Motor neuron (in vitro differentiated cells): ENCODE results near the gene LXN. TPM values are rescaled to one million over a fixed set of nuclear protein-coding genes. Genes with fewer than 3 reads are reported as not detected.

ENCODE experiments used
- ATAC-seq, 8 experiments: fragments of 200-7000 bp; cut with Tn5 transposase; replicated peaks in 6 of 8; 2 replicates each; pipeline ENCODE4 v1.8.0; 2021; ENCODE audit warnings: mild to moderate bottlenecking in 8 of 8, moderate library complexity in 8 of 8
- H3K27ac ChIP-seq, 2 donors: fragments of 250-450 bp; sonication (Bioruptor Pico); 2 replicates each; pipeline ENCODE4 v1.9.0; 2021; ENCODE audit warnings: antibody characterized with exemption in 2 of 2, mild to moderate bottlenecking in 2 of 2, moderate library complexity in 1 of 2
- H3K4me1 ChIP-seq, 2 donors: fragments of 250-450 bp; sonication (Bioruptor Pico); replicated peaks in 1 of 2; 2 replicates each; pipeline ENCODE4 v1.6.1; 2021; ENCODE audit warnings: antibody characterized with exemption in 2 of 2, mild to moderate bottlenecking in 2 of 2, moderate library complexity in 1 of 2
- H3K4me3 ChIP-seq, 5 donors: fragments of 250-450 bp; sonication (Bioruptor Pico); 2 replicates each; pipeline ENCODE4 v1.9.0; 2021; ENCODE audit warnings: antibody characterized with exemption in 5 of 5, mild to moderate bottlenecking in 5 of 5, moderate library complexity in 4 of 5
- WGBS, 10 experiments: fragments of 450-650 bp; shearing (Covaris generic); methylation state at CpG; one replicate each; pipeline ENCODE4 v1.0.0; 2022; 5-methylcytosine and 5-hydroxymethylcytosine counted together
- in situ Hi-C, 9 experiments: fragments of 400-800 bp; cut with MboI; loops; one replicate each; pipeline ENCODE4 v1.15.0; 2021; ENCODE audit warnings: low sequenced_read_pairs in 9 of 9, low pct_unique_long_range_greater_than_20kb in 2 of 9; ENCODE audit not compliant: unreplicated experiment in 9 of 9
- total RNA-seq, 8 experiments: library from RNA; unstranded; fragments of 300-600 nt; gene quantifications; 2 replicates each; pipeline versions ENCODE4 v1.2.3 to v1.2.4, GENCODE V29; 2022

Gene LXN, protein sequence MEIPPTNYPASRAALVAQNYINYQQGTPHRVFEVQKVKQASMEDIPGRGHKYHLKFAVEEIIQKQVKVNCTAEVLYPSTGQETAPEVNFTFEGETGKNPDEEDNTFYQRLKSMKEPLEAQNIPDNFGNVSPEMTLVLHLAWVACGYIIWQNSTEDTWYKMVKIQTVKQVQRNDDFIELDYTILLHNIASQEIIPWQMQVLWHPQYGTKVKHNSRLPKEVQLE
- total RNA-seq: 100 to 1,000 TPM in 1 of 8 experiments, 10 to 100 TPM in 1, 1 to 10 TPM in 2, under 1 TPM in 4; 0.33 to 109 (median 0.91) TPM

DNA sequence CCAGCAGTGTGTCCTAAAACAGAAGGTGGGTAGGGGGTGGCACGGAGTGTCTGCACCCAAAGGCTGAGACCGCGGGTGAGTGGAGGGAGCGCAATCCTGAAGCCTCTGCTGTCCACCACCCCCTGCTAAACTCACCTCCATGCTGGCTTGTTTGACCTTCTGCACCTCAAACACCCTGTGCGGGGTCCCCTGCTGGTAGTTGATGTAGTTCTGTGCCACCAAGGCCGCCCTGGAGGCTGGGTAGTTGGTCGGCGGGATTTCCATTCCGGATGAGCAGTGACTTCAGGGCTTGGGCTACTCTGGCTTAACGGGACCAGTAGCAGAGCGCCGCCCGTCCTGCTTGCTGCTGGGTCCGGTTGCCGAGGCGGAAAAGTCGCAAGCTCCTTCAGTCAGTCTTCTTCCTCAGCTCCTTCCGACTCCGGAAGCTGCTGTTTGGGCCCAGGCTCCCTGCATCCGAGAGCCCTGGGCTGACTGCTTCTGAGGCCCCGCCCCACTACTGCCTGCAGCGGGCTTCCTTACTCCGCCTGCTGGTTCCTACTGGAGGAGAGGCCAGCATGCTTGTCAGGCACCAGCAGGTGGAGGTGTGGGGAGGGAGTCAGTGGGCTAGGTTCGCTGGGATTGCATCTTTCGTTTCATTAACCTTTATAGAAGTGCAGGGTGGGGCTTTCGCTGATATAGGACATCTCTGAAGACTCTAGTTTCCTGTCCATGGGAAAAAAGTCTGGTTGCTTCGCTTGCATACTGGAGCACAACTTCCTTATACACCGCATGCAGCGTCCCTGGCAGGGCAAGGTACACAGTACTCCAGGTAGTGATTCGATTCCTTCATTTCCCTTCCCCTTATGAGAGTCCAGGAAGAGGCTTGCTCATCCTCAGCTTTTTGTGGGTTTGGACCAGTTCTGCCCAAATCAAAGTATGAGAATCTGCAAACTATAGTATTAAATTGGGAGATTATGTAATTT is at the start of gene LXN:
Gene LXN (minus strand): TSS at position 434 of the 962 bp plus-strand sequence. CDS start 170 bp downstream, at position 264.
- peak; percentile 34 to 99 (median 75) for ATAC-seq
- Histone ChIP-seq H3K4me1 (no peaks in the 10 kb centered on the region), H3K27ac (no peak within 1 kb of the TSS), H3K4me3 (peak within 1 kb of the TSS in 1 of 5 donors; percentile 25)
- 25 to 100% (median 72%) methylated on average over 1 to 10 of the region's 30 CpGs for WGBS, 10 experiments
- in situ Hi-C loops: loop anchor here in 3 of 9 experiments (25.0 kb wide), 2 partner anchors 115 to 590 kb away; no protein-coding TSS in a partner anchor

DNA sequence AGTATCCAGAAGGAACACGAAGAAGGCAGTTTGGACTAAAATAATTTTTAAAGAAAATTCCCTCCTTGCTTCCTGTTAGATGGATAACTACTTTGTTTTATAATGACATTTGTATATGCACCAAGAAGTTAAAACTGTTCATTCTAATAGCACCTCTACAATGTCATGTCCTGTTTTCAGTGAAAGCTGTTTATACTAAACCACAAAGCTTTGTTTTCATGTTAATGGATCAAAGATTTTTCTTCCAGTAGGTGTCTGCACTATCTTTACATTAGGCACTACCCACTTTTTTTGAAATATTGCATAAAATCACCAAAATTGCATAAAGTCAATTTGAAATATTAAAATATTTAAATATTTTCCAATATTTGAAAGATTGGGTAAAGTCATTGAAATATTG is 49.7 kb upstream of the LXN start:
- no peak for ATAC-seq
- WGBS, 10 experiments: 73 to 100% (median 100%) methylated on average over 1 of the region's 1 CpG; no CpG with 5 or more reads in 2 of the 10 experiments
- H3K4me1 ChIP-seq: no peaks in the 10 kb centered on the region
- in situ Hi-C loops: loop anchor here in 1 of 9 experiments (10.0 kb wide), 1 partner anchor 63 kb away; no protein-coding TSS in a partner anchor
- H3K4me3 ChIP-seq: no peak overlapping the region
- no peak overlapping the region for H3K27ac ChIP-seq

DNA sequence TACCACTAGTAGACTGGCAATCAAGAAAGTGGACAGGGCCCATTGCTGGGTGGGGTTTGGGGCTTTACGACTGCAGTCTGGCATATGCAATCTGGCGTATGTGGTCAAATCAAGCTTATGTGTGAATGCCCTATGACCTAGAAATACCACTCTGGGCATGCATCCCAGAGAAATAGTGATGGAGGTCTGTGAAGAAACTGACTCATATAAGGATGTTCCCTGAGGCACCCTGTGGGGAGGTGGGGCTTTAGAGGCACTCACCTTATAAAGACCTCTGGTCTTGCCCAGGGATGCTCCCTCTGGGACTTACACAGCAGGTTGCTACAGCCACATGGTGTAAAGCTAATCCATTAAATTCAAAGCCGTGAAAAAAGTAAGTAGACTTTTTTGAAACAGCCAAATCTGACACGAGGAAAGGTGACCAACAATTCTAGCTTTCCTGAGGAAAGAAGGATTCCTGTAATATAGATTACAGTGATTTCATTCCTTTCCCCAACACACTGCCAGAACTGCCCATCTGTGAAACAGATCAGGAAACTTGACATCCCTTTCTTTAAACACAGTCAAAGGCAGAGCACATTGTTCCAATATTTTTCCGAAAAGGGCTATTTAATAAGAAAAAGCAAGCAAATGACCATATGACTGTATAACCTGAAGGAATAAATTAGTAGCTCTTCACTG is 46.2 kb upstream of the LXN start:
- no peaks in the 10 kb centered on the region for H3K4me1 ChIP-seq
- 0 to 100% (median 81%) methylated on average over 1 to 5 of the region's 5 CpGs; no CpG with 5 or more reads in 1 of the 10 experiments for WGBS, 10 experiments
- ATAC-seq: peak in 3 of 8 experiments; percentile 25 to 39 (median 38)
- no peak overlapping the region for H3K27ac ChIP-seq
- in situ Hi-C loops: no loop called here
- H3K4me3 ChIP-seq: no peak overlapping the region

DNA sequence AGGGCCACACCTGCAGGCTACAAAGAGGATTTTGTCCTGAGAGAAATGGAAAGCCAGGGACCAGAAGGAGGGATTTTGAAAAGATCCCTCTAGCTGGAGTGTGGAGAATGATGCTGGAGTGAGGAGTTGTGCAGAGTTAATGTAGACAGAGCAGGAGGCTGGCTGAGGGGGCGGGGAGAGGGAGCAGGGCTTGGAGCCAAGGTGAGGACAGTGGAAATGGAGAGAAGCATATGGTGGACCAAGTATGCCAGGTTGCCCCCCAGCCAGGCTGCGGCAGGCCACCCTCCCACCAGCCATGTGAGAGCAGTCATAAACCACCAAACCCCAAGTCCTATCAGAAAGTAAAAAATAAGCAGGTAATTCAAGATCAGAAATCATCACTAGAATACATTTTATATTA is 45.1 kb upstream of the LXN start:
- WGBS, 10 experiments: 88% methylated on average over 1 of the region's 2 CpGs; no CpG with 5 or more reads in 9 of the 10 experiments

DNA sequence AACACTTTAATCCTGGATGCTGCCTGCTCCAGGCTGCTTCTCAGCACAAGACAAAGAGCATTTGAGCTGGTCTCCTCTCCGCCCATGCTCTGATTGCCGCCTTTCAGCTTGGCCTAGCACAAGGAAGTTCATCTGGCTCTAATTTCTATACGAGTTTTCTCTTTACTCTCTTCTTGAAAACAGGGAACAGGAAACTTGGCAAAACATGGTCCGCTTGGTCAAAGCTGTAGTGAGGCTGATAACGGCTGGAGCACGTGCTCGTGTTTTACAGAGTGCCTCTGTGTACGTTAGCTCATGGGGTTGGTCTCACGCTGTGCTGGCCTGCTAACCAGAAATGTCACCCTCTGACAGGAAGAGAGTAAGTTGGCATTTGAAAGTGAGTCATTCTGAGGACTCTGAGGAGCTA is 40.6 kb upstream of the LXN start:
- in situ Hi-C loops: no loop called here
- peak in 1 of 8 experiments; percentile 34 for ATAC-seq
- no peak overlapping the region for H3K4me3 ChIP-seq
- WGBS, 10 experiments: 17 to 100% (median 89%) methylated on average over 1 to 7 of the region's 9 CpGs; no CpG with 5 or more reads in 3 of the 10 experiments
- no peaks in the 10 kb centered on the region for H3K4me1 ChIP-seq
- H3K27ac ChIP-seq: no peak overlapping the region

More for the DNA sequence above, 45.1 kb upstream of the LXN start:
- Histone ChIP-seq H3K27ac (no peak overlapping the region), H3K4me3 (no peak overlapping the region), H3K4me1 (no peaks in the 10 kb centered on the region)
- in situ Hi-C loops: no loop called here
- no peak for ATAC-seq

DNA sequence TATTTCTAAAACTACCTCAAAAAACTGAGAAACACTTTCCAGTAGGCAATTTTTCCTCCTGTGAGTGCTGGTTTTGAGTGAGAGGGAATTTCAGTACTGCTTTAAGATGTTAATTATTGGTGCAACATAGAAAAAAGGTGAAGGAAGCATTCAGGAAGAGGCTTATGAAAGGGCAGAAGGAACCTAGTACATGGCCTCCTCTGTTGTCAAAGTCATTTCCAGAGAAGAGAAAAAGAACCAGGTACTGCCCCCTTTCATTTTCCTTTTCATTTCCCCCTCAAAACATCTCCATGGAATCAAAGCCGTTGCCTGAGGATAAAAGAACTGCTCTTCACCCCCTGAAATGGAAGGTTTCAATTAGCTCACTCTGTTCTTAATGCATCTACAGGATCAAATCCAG is 40.0 kb upstream of the LXN start:
- in situ Hi-C loops: no loop called here

DNA sequence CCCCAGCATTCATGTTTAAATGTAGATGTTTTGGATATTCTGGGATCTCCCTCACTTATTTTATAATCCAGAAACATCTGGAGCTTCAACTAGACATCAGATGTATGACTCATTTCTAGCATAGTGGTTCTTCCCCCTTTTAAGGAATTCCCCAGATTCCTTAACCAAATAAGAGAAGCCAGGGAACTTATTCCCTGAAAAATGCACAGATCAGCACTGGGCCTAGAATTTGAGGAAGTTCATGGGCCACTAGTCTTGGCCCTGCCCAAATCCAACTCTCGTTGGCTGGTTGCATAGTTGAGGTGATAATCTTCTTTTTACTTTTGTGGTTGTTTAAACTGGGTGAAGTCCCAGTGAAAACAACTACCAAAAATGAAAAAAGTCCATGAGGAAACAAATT is 39.4 kb upstream of the LXN start:
- Histone ChIP-seq H3K4me1 (no peaks in the 10 kb centered on the region), H3K27ac (no peak overlapping the region), H3K4me3 (no peak overlapping the region)
- 0 to 100% (median 73%) methylated on average over 1 of the region's 1 CpG; no CpG with 5 or more reads in 4 of the 10 experiments for WGBS, 10 experiments
- in situ Hi-C loops: no loop called here
- ATAC-seq: peak in 3 of 8 experiments; percentile 11 to 73 (median 48)

More for the DNA sequence above, 40.0 kb upstream of the LXN start:
- 40 to 86% (median 63%) methylated on average over 1 of the region's 1 CpG; no CpG with 5 or more reads in 2 of the 10 experiments for WGBS, 10 experiments
- ATAC-seq: no peak
- H3K4me3 ChIP-seq: no peak overlapping the region
- H3K4me1 ChIP-seq: no peaks in the 10 kb centered on the region
- no peak overlapping the region for H3K27ac ChIP-seq

DNA sequence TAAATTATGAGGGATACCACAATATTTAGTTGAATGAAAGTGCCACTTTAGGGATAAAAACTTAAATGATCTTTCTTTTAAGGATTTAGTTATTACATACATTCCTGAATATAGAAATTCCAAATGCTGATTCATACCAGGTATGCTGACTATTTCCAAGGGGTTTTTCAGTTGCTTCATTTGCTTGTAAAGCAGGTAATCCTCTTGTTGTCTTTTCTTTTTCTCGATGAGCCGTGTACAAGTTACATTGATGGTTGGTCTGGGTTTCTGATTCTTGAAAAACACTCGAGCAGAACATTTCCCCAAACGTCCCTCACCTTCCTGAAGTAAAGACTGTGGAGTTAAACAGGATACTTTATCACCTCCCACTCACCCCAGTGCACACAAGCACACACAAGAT is 38.2 kb upstream of the LXN start:
- H3K27ac ChIP-seq: no peak overlapping the region
- H3K4me1 ChIP-seq: no peaks in the 10 kb centered on the region
- no peak for ATAC-seq
- in situ Hi-C loops: no loop called here
- no peak overlapping the region for H3K4me3 ChIP-seq
- 75 to 100% (median 93%) methylated on average over 1 to 4 of the region's 4 CpGs; no CpG with 5 or more reads in 4 of the 10 experiments for WGBS, 10 experiments

DNA sequence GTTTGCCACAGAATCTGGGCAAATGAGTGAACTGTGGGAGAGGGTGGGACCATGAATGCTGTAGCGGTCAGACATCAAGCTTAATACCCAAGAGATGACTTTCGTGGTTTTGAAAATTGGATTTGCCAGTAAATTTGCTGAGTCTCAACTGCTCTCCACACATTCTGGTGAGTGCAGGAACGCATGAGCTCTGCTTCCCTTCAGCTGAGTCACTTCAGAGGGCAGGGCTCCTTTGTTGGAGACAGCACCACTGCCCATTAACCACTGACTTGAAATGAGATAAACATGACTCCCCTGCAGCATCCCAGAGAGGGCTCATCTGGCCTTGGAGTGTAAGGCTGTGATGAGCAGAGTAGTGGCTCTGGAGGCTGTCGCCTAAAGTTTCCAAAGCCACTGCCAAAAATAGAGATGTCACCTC is 37.2 kb upstream of the LXN start:
- 0 to 100% (median 78%) methylated on average over 1 to 3 of the region's 4 CpGs; no CpG with 5 or more reads in 2 of the 10 experiments for WGBS, 10 experiments
- Histone ChIP-seq H3K4me1 (no peaks in the 10 kb centered on the region), H3K4me3 (no peak overlapping the region), H3K27ac (no peak overlapping the region)
- in situ Hi-C loops: no loop called here
- peak in 4 of 8 experiments; percentile 53 to 98 (median 82) for ATAC-seq

DNA sequence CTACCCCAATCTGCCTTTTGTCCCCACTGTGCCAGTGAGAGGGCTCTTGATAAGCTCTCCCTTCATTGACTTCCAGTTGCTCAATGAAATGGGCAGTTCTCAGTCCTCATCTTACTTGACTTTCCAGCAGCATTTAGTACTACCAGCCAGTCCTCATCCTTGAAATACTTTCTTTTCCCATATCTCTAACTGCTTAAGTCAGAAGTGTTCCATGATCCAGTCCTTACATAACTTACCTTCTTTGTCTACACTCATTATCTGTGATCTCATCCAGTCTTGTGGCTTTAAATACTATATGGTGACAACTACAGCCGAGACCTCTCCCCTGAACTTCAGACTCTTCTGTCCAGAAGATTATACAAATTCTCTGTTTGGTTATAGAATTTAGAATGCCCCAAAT is 31.1 kb upstream of the LXN start:
- ATAC-seq: no peak
- in situ Hi-C loops: no loop called here

DNA sequence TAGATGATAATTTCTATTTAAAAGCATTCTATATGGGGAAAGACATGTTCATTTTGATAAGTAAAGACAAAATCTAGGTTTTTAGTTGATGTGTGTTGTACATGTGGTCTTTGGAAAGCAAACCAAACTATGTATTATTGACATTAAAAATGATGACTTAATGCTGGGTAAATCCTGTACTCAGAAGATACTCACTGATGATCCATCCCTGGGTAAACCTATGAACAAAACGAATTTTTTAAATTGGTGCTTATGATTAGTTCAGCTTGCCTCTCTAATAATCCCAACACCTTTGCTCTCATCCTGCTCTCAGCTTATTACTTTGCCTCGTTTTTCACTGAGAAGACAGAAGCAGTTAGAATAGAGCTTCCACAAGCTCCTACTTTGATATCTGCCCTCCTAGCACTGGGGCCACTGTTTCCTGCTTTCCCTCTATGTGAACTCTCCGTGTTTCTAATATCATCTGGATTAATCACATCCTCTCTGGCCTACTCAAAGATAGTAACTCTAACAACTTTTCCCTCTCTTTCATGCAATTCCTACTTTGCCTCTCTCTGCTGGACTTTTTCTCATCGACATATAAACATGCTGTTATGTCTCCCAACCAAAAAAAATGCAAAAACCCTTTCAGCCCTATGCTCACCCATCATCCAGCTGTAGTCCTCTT is 30.5 kb upstream of the LXN start:
- 11 to 93% (median 75%) methylated on average over 2 to 4 of the region's 4 CpGs for WGBS, 10 experiments

More for the DNA sequence above, 31.1 kb upstream of the LXN start:
- Histone ChIP-seq H3K27ac (no peak overlapping the region), H3K4me3 (no peak overlapping the region), H3K4me1 (no peaks in the 10 kb centered on the region)
- WGBS, 10 experiments: 67 to 100% (median 100%) methylated on average over 1 of the region's 1 CpG; no CpG with 5 or more reads in 3 of the 10 experiments

DNA sequence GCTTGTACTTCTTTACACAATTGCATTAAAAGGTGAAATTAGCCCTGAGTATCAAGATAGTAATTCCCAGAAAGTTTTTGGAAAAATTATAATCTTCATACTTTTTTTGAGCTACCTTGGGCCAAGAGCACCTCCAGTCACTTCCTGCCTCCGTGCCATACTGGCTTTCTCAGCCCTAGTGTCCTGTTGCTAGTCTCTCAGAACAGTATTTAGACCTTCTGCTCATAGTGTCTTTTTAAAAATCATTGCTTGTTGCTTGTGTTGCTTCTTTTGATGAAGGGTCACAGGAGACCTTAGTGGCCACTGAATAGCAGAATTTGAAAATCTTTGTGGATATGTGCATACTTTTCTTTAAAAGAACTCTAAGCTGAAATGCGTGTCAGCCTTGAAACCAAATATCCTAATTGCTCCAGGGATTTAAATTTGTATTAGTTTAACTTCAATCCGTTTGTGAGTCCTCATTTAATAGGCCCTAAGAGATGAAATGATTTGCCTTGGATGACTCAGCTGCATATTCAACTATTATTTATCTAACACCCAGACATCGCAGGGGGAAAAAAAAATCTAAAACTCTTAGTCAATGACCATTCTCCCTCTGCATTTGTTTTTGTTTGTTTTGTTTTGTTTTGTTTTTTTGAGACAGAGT is 29.1 kb upstream of the LXN start:
- Histone ChIP-seq H3K4me1 (no peaks in the 10 kb centered on the region), H3K27ac (no peak overlapping the region), H3K4me3 (no peak overlapping the region)
- 7 to 100% (median 59%) methylated on average over 1 to 4 of the region's 4 CpGs for WGBS, 10 experiments
- ATAC-seq: peak in 3 of 8 experiments; percentile 82 to 88 (median 84)
- in situ Hi-C loops: no loop called here

More for the DNA sequence above, 30.5 kb upstream of the LXN start:
- no peak for ATAC-seq
- Histone ChIP-seq H3K4me3 (no peak overlapping the region), H3K27ac (no peak overlapping the region), H3K4me1 (no peaks in the 10 kb centered on the region)
- in situ Hi-C loops: no loop called here
